Mucosa of descending colon (tissue), 3 donors: ENCODE results near the gene RUNX1. TPM values are rescaled to one million over a fixed set of nuclear protein-coding genes. Genes with fewer than 3 reads are reported as not detected.

Experiments
- ATAC-seq: fragments of 200-7000 bp; cut with Tn5 transposase; one replicate; pipeline ENCODE4 v1.9.1; 2020; ENCODE audit warnings: mild to moderate bottlenecking, moderate library complexity
- DNase-seq, 3 donors: peaks; one replicate each; pipeline ENCODE4 v3.0.0-alpha.2; 2020
- H3K36me3 ChIP-seq: fragments of 200-600 bp; one replicate; pipeline ENCODE4 v1.8.0; 2021; ENCODE audit warnings: low read depth, mild to moderate bottlenecking
- H3K4me1 ChIP-seq: fragments of 200-600 bp; one replicate; pipeline ENCODE4 v1.8.0; 2021; ENCODE audit warnings: low read depth, mild to moderate bottlenecking
- H3K4me3 ChIP-seq: fragments of 200-600 bp; one replicate; pipeline ENCODE4 v1.8.0; 2021; ENCODE audit warnings: mild to moderate bottlenecking
- H3K9me3 ChIP-seq: fragments of 200-600 bp; one replicate; pipeline ENCODE4 v1.8.0; 2021; ENCODE audit warnings: mild to moderate bottlenecking
- intact Hi-C, 2 donors: fragments of 100-400 bp; cut with DNase I in 1 of 2; cut with micrococcal nuclease in 1 of 2; formaldehyde crosslinking; loops; one replicate each; pipeline versions ENCODE4 v1.11.0 to v1.11.1; 2022; cut with DNase I, micrococcal nuclease
- total RNA-seq, 3 donors: library from RNA; stranded (reverse); fragmentation: NEBNext Ultra II Directional in 2 of 3; extraction: Animal tissue kit (Norgen Biotek cat#: 25700) in 2 of 3; gene quantifications; one replicate each; pipeline versions ENCODE4 v1.2.1 to v1.2.4, GENCODE V29; 2021 to 2023
- TF ChIP-seq, protein P1 (sequence below): fragments of 200-600 bp; IDR thresholded peaks from one replicate; pipeline ENCODE4 v1.8.0; 2022; ENCODE audit warnings: antibody characterized with exemption, mild to moderate bottlenecking
- donor health status: DM: no; HTN: no; CAD: no; lungs with moderate emphysema.
- donor health status: DM: no; HTN: no; CAD: no.
- donor health status: DM: no; HTN: yes; CAD: no.

RUNX1 gene
- total RNA-seq, 3 donors from 2014 or later = 16.5 to 29.4 (median 24.0) TPM

GRCh38 chr21:34949499-34949898 lies 99.6 kb downstream of the RUNX1 start:
- Histone ChIP-seq H3K9me3 (no peaks in the 10 kb centered on the region), H3K4me1 (peaks cover 3% of the 10 kb centered on the region), H3K36me3 (no peaks in the 10 kb centered on the region), H3K4me3 (no peak overlapping the region)
- no peak for DNase-seq
- intact Hi-C loops = no loop called here
- ATAC-seq = no peak
- TF ChIP-seq, protein P1, sequence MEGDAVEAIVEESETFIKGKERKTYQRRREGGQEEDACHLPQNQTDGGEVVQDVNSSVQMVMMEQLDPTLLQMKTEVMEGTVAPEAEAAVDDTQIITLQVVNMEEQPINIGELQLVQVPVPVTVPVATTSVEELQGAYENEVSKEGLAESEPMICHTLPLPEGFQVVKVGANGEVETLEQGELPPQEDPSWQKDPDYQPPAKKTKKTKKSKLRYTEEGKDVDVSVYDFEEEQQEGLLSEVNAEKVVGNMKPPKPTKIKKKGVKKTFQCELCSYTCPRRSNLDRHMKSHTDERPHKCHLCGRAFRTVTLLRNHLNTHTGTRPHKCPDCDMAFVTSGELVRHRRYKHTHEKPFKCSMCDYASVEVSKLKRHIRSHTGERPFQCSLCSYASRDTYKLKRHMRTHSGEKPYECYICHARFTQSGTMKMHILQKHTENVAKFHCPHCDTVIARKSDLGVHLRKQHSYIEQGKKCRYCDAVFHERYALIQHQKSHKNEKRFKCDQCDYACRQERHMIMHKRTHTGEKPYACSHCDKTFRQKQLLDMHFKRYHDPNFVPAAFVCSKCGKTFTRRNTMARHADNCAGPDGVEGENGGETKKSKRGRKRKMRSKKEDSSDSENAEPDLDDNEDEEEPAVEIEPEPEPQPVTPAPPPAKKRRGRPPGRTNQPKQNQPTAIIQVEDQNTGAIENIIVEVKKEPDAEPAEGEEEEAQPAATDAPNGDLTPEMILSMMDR = no peak

DNA sequence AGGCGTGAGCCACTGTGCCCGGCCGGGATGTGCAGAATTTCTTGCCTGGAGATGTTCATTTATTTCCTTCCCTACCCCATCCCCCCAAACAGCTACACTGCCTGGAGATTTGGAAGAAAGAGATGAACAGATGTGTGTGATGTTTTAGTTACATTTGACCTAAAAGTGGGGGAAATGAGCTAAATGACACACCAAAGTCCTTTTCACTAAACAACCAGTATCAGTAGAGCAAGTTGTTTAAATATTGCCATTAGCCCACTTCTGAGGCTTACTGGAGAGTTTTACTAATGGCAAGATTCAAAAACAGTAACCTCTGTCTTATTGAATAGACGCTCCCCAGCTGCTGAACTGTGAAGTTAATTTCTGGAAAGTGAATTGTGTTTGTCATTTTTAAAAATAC lies 100.1 kb downstream of the RUNX1 start:
- intact Hi-C loops = no loop called here
- ATAC-seq (no peak), DNase-seq (no peak)
- Histone ChIP-seq H3K9me3 (no peaks in the 10 kb centered on the region), H3K36me3 (no peaks in the 10 kb centered on the region), H3K4me1 (peaks cover 3% of the 10 kb centered on the region), H3K4me3 (no peak overlapping the region)
- TF ChIP-seq, protein P1 = no peak

DNA sequence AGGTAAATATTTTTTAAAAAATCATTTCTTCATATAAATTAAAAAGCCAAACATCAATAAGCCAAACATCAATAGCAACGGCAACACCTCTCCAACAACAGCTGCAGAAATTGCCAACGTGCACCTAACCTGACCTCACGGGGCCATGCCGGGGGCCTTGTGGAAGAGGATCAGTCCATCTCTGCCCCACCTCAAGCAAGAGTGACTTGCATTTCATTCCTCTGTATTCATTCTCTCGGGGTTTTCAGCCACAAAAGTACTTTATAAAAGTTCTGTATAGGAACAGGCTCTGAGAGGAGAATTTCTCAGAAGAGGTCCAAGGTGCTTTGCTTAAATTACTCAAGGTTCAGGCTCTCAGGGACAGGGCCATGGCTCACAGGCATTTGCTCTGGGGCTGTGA lies 100.9 kb downstream of the RUNX1 start:
- intact Hi-C loops = no loop called here
- ATAC-seq (no peak), DNase-seq (no peak)
- H3K9me3 ChIP-seq = no peaks in the 10 kb centered on the region
- H3K4me3 ChIP-seq = no peak overlapping the region
- H3K36me3 ChIP-seq = no peaks in the 10 kb centered on the region
- H3K4me1 ChIP-seq = peaks cover 3% of the 10 kb centered on the region
- TF ChIP-seq, protein P1 = no peak

- Histone ChIP-seq H3K9me3 (no peaks in the 10 kb centered on the region), H3K4me3 (no peak overlapping the region), H3K4me1 (peaks cover 3% of the 10 kb centered on the region), H3K36me3 (no peaks in the 10 kb centered on the region)
- ATAC-seq (no peak), DNase-seq (no peak)
- intact Hi-C loops = no loop called here
- TF ChIP-seq, protein P1 = no peak
Observed at GRCh38 chr21:34946916-34947534, 102.1 kb downstream of the RUNX1 start.

DNA sequence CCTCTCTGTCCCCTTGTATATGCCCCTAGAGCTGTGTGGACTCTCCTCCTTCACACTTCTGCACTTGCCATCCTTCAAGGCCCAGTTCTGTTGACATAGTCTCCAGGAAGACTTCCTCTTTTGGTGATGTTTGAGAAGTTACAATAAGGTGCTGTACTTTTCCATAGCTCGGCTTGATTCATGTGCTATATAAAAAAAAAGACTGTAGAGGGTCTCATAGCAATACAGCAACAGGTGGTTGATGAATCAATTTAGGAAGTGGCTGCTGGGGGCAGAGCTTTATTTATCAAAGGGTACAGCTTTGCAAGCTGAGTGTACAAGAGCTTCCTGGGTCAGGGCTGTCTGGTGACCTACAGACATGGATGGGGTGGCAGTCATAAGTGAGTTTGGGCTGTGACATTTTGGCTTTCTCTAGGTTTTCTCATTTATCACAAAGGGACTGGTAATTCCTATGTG lies 102.7 kb downstream of the RUNX1 start:
- Histone ChIP-seq H3K4me1 (peaks cover 3% of the 10 kb centered on the region), H3K36me3 (no peaks in the 10 kb centered on the region), H3K9me3 (no peaks in the 10 kb centered on the region), H3K4me3 (no peak overlapping the region)
- no peak for DNase-seq
- peak; percentile 38 for ATAC-seq
- intact Hi-C loops = no loop called here
- TF ChIP-seq, protein P1 = no peak

DNA sequence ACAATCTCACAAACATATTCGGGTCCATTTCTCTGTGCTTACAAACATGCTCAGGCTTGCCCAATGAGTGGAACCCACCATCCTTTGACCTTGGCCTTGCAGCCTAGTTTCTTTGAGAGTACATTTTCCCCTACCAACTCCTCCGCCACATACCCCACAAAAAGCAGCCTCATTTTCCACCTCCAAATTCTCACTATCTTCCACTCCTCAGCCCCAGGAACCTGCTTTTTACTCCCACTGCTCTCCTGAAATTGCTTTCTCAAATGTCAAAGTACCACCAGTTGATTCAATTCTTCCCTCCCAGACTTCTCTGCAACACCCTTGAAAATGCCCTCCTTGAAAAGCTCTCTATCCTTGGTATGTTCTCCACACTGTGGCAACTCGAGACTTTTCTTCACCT lies 103.8 kb downstream of the RUNX1 start:
- DNase-seq (no peak), ATAC-seq (no peak)
- Histone ChIP-seq H3K4me3 (no peak overlapping the region), H3K4me1 (peaks cover 3% of the 10 kb centered on the region), H3K9me3 (no peaks in the 10 kb centered on the region), H3K36me3 (no peaks in the 10 kb centered on the region)
- intact Hi-C loops = no loop called here
- TF ChIP-seq, protein P1 = no peak
